Transverse colon (tissue), 3 donors: ENCODE measurements around the gene GPR173.

ENCODE experiments used
- CTCF ChIP-seq, 5 experiments: fragments of 200-600 bp in 3 of 5; fragments of 450-650 bp in 2 of 5; sonication (generic) in 3 of 5; IDR thresholded peaks; 1 replicate in 2 of 5; 2 replicates in 3 of 5; pipeline ENCODE4 v1.5.1; 2016 to 2017; ENCODE audit warnings: antibody characterized with exemption in 5 of 5, inconsistent platforms in 3 of 5, mild to moderate bottlenecking in 2 of 5, moderate library complexity in 1 of 5
- EP300 ChIP-seq: sonication (generic); formaldehyde crosslinking; IDR thresholded peaks from one replicate; pipeline ENCODE4 v1.6.1; 2017; ENCODE audit warnings: antibody characterized with exemption, low read depth
- POLR2A ChIP-seq: fragments of 450-650 bp; IDR thresholded peaks from one replicate; pipeline ENCODE4 v1.6.1; 2016; ENCODE audit warnings: antibody characterized with exemption, mild to moderate bottlenecking, moderate library complexity

DNA sequence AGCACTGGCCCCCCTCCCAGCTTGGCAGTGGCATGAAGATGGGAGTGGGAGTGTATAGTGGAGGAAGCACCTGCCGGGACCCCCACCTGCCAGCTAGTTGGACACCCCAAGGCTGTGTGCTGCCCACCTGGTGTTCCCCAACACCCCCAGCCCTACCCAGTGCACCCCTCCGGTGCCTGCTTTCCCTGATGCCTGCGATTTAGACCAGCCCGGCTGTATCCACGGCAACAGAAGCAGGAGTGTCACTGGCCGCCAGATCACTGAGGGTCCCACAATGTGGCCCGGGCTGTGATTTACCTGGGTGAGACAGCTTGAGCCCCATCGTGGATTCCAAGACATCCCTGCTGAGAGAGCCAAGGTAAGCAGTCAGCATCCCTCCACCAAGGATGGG is 533 bp downstream of the GPR173 start:
- no peak for TF ChIP-seq CTCF (IDR thresholded peaks at IDR 0.05)
- no peak for TF ChIP-seq POLR2A
- no peak for TF ChIP-seq EP300
